Left ventricle myocardium inferior (tissue), 1 donor: ENCODE results near the gene TBC1D16. TPM values are rescaled to one million over a fixed set of nuclear protein-coding genes. Genes with fewer than 3 reads are reported as not detected.

Source experiments
- DNase-seq: peaks from one replicate; pipeline ENCODE4 v3.0.0-alpha.2; 2020
- H3K27ac ChIP-seq: fragments of 200-600 bp; replicated peaks from 2 replicates; pipeline ENCODE4 v1.8.0; 2021
- H3K27me3 ChIP-seq: fragments of 200-600 bp; 2 replicates; pipeline ENCODE4 v1.8.0; 2021; ENCODE audit warnings: low read depth
- H3K36me3 ChIP-seq: fragments of 200-600 bp; 2 replicates; pipeline ENCODE4 v1.8.0; 2021
- H3K4me1 ChIP-seq: fragments of 200-600 bp; 2 replicates; pipeline ENCODE4 v1.8.0; 2021
- H3K4me3 ChIP-seq: fragments of 200-600 bp; 2 replicates; pipeline ENCODE4 v1.8.0; 2021; ENCODE audit warnings: mild to moderate bottlenecking, moderate library complexity
- H3K9me3 ChIP-seq: fragments of 200-600 bp; replicated peaks from 2 replicates; pipeline ENCODE4 v1.8.0; 2021
- CTCF ChIP-seq: fragments of 200-600 bp; IDR thresholded peaks from 2 replicates; pipeline ENCODE4 v1.8.0; 2021; ENCODE audit warnings: antibody characterized with exemption, mild to moderate bottlenecking, borderline replicate concordance
- intact Hi-C: fragments of 100-400 bp; cut with micrococcal nuclease; formaldehyde crosslinking; loops from one replicate; pipeline ENCODE4 v1.11.0; 2022
- total RNA-seq: library from RNA; stranded (reverse); fragmentation: NEBNext Ultra II Directional; extraction: Animal tissue kit (Norgen Biotek cat#: 25700); gene quantifications from one replicate; pipeline ENCODE4 v1.2.1, GENCODE V29; 2021
- donor health status: DM: no; HTN: yes; CAD: no; lungs with severe emphysema.

Gene TBC1D16
- total RNA-seq, 1 donor from 2014 or later = 15.9 TPM

DNA sequence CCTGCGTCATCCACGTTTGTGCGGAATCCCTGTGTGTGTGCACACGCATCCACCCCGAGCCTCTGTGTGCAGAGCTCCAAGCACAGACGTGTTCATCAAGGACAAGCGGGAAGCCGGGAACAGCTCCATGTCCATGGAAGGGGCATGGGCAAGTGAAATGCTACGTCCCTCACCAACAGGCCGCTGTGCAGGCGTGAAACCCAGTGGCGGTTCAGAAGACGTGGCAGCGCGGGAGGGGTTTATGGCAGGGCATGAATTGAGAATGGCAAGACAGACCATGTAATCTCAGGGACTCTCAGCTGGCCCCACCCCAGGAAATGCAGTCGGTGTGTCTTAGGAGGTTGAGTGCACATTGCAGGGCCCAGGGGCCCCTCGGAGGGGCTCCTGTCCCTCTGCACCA lies 52.7 kb downstream of the TBC1D16 start:
- no peak for TF ChIP-seq CTCF
- Histone ChIP-seq H3K36me3 (no peaks in the 10 kb centered on the region), H3K9me3 (no peaks in the 10 kb centered on the region), H3K27ac (no peak overlapping the region), H3K4me3 (no peak overlapping the region), H3K4me1 (peaks cover 17% of the 10 kb centered on the region), H3K27me3 (no peaks in the 10 kb centered on the region)
- intact Hi-C loops = no loop called here
- DNase-seq = no peak

DNA sequence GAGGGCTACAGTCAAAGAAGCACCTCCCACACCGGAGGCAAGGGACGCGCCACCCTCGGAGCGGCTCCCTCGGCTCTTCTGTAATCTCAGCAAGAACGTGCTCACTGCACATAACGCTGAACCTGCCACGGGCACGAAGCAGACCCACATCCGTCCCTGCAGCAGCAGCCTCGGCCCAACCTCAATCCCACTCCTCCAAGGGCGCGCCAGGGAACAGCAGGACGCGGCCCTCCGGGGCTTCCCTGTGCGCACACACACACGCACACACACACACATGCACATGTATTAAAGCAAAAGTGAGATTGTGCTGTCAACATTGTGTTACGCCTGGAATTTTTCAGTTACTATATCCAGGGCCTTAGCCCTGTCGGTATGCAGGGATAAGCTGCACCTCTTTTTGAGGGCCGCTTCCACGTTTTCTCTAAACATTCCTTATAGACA lies 54.0 kb downstream of the TBC1D16 start:
- intact Hi-C loops = no loop called here
- H3K4me1 ChIP-seq = peaks cover 4% of the 10 kb centered on the region
- H3K4me3 ChIP-seq = no peak overlapping the region
- DNase-seq = no peak
- H3K27ac ChIP-seq = no peak overlapping the region
- H3K9me3 ChIP-seq = no peaks in the 10 kb centered on the region
- TF ChIP-seq CTCF = no peak
- H3K36me3 ChIP-seq = no peaks in the 10 kb centered on the region
- no peaks in the 10 kb centered on the region for H3K27me3 ChIP-seq

DNA sequence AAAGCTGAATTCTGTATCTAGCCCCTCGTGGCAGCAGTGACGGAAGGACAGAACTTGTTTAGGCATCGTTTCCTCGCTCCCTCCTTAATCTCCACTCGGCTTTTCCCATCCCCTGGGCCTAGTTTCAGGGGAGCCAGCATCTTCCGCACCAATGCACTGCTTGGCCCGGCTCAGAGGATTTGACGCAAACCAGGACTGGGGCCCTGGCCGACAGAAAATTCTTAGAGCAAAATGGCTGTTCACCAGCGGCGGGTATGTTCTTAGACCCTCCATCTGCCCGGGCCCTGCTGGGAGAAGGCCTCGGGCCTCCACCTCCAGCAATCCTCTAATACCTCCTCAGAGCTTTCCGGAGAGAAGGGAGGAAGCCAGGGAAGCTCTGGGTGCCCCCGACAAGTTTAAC lies 54.6 kb downstream of the TBC1D16 start:
- Histone ChIP-seq H3K36me3 (no peaks in the 10 kb centered on the region), H3K4me1 (no peaks in the 10 kb centered on the region), H3K4me3 (no peak overlapping the region), H3K27me3 (no peaks in the 10 kb centered on the region), H3K27ac (no peak overlapping the region), H3K9me3 (no peaks in the 10 kb centered on the region)
- intact Hi-C loops = no loop called here
- TF ChIP-seq CTCF = no peak
- no peak for DNase-seq

- Histone ChIP-seq H3K27ac (no peak overlapping the region), H3K4me1 (no peaks in the 10 kb centered on the region), H3K4me3 (no peak overlapping the region), H3K27me3 (no peaks in the 10 kb centered on the region), H3K36me3 (no peaks in the 10 kb centered on the region), H3K9me3 (no peaks in the 10 kb centered on the region)
- intact Hi-C loops = no loop called here
- no peak for TF ChIP-seq CTCF
- DNase-seq = no peak
These were observed 55.2 kb downstream of the TBC1D16 start for GRCh38 chr17:79980246-79981043.

- H3K4me3 ChIP-seq = no peak overlapping the region
- H3K9me3 ChIP-seq = no peaks in the 10 kb centered on the region
- no peaks in the 10 kb centered on the region for H3K36me3 ChIP-seq
- DNase-seq = no peak
- TF ChIP-seq CTCF = no peak
- intact Hi-C loops = no loop called here
- no peaks in the 10 kb centered on the region for H3K4me1 ChIP-seq
- H3K27ac ChIP-seq = no peak overlapping the region
- no peaks in the 10 kb centered on the region for H3K27me3 ChIP-seq
These were observed 55.9 kb downstream of the TBC1D16 start for GRCh38 chr17:79979816-79980215.
